Activated CD4-positive, alpha-beta T cell treated with anti-CD3 and anti-CD28 coated beads for 4 hours (primary cell): ENCODE measurements around the gene IRF4.

ENCODE experiments used
- DNase-seq, 2 donors: peaks; one replicate each; pipeline ENCODE4 v3.0.0-alpha.2; 2020

IRF4 gene

GRCh38 chr6:399785-400534 is 8.4 kb downstream of the IRF4 start:
- peak; percentile 42 to 45 for DNase-seq

DNA sequence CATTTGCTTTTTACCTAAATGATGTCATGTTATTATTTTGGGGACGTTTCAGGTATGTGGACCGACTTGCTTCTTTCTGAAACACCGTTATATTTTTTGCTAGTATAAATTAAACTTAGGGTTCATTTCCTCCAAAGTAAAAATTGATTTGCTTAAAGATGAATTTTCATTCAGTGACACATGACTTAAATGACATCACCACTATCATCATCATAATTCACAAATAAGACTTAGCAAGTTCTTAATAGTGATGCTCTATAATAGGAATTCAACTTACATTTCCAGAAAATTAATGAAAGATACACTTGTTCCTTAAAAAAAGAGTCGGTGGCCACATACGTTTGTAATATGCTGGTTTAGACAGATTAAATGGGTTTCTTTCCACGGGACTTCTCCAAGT is 9.3 kb downstream of the IRF4 start:
- DNase-seq, result no peak

DNA sequence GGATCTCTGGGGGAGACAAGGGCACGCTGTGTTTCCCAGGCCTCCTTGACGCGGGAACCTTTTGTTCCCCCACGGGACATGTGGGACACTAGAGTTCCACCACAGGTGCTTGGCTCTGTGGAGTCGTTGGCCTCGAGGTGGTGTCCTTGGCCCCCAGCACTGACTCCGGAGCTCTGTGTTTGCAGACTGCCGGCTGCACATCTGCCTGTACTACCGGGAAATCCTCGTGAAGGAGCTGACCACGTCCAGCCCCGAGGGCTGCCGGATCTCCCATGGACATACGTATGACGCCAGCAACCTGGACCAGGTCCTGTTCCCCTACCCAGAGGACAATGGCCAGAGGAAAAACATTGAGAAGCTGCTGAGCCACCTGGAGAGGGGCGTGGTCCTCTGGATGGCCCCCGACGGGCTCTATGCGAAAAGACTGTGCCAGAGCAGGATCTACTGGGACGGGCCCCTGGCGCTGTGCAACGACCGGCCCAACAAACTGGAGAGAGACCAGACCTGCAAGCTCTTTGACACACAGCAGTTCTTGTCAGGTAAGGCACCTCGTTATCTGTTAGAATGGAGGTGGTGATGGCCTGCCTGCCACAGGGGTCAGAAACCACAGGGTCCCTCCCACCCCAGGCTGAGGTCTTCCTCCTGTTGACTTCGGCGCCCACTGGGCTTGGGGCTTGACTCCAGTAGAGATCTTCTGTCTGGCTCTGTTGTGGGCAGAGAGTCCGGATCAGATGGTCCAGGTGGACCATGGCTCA is 9.9 kb downstream of the IRF4 start:
- peak; percentile 36 to 38 for DNase-seq

GRCh38 chr6:401994-402640 is 10.6 kb downstream of the IRF4 start:
- peak in 1 of 2 donors; percentile 31 for DNase-seq

DNA sequence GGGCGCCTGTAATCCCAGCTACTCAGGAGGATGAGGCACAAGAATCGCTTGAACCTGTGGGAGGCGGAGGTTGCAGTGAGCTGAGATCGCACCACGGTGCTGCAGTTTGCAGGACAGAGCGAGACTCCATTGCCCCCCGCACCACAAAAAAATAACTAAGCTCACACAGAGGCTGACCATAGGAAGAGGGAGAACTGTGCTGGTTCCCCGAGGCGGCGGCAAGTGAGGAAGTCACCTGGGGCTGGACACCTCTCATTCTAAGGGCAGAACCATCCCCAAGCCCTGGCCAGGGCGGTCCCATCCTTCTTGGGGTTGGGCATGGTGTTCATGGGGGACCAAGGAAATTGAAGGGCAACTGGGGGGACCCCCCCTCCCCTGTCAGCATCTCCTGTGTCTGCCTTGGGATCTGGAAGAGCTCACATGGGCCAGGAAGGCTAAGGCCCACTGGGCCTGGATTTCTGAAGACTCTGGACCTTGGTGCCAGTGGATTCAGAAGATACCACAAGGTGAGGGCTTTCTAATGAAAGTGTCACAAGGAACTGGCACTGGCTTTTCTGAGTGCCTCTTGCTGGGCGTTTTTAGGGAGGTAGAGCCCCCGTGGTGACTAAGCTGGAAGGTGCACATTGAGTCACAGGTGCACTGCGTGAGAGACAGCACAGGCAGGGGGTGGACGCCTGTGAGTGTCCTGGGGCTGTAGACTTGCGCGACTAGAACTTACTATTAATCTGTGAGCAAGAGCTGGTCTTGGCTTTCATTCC is 11.5 kb downstream of the IRF4 start:
- peak; percentile 63 to 71 for DNase-seq

GRCh38 chr6:403659-404655 is 12.4 kb downstream of the IRF4 start:
- peak; percentile 51 to 60 for DNase-seq

- DNase-seq, result peak in 1 of 2 donors; percentile 24
Measured at GRCh38 chr6:404685-405423, 13.3 kb downstream of the IRF4 start.

- DNase-seq, result no peak
Measured at GRCh38 chr6:408148-408547, 16.6 kb downstream of the IRF4 start.

- peak in 1 of 2 donors; percentile 24 for DNase-seq
Measured at GRCh38 chr6:408599-409102, 17.1 kb downstream of the IRF4 start.

DNA sequence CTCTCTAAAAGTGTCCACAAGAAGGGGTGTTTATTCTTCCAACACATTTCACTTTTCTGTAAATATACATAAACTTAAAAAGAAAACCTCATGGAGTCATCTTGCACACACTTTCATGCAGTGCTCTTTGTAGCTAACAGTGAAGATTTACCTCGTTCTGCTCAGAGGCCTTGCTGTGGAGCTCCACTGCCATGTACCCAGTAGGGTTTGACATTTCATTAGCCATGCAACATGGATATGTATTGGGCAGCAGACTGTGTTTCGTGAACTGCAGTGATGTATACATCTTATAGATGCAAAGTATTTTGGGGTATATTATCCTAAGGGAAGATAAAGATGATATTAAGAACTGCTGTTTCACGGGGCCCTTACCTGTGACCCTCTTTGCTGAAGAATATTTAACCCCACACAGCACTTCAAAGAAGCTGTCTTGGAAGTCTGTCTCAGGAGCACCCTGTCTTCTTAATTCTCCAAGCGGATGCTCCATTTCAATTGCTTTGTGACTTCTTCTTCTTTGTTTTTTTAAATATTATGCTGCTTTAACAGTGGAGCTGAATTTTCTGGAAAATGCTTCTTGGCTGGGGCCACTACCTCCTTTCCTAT is 17.9 kb downstream of the IRF4 start:
- peak in 1 of 2 donors; percentile 16 for DNase-seq

DNA sequence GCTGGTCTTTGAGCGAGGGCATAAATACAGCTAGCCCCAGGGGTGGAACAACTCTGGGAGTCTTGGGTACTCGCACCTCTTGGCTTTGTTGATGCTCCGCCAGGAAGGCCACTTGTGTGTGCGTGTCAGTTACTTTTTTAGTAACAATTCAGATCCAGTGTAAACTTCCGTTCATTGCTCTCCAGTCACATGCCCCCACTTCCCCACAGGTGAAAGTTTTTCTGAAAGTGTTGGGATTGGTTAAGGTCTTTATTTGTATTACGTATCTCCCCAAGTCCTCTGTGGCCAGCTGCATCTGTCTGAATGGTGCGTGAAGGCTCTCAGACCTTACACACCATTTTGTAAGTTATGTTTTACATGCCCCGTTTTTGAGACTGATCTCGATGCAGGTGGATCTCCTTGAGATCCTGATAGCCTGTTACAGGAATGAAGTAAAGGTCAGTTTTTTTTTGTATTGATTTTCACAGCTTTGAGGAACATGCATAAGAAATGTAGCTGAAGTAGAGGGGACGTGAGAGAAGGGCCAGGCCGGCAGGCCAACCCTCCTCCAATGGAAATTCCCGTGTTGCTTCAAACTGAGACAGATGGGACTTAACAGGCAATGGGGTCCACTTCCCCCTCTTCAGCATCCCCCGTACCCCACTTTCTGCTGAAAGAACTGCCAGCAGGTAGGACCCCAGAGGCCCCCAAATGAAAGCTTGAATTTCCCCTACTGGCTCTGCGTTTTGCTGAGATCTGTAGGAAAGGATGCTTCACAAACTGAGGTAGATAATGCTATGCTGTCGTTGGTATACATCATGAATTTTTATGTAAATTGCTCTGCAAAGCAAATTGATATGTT is 19.2 kb downstream of the IRF4 start:
- peak in 1 of 2 donors; percentile 15 for DNase-seq

DNA sequence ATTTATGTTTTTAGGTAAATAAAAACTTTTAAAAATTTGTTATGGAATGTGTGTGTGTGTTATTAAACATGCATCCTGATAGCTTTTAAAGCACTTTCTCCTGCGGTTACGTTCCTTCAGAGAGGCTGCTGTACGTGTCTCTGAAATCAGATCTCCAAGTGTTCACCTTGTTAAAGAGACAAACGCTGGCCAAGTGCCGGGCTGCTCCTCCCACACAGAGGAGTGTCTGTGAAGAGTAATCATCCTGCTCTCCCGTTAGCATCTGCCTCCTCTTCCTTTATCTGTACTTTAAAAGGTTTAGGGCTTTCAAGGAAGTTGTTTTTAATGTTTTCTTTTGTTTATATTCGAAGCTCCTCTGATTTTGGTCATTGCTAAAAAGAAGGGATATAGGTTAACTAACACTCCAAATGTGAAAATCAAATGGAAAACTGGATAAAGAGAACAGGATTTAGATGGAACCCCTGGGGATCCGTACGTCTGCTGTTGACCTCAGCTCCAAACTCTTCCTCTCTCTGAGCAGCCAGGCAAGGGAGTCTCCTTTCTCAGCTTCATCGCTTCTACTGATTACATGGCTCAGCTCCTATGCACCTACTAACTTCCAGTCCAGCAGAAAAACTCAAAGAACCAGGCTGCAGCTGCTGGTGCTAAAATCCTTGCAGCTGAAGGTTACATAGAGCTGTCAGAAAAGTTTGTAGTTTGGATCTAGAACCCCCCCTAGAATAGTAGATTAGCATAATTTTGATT is 20.0 kb downstream of the IRF4 start:
- peak in 1 of 2 donors; percentile 15 for DNase-seq

DNA sequence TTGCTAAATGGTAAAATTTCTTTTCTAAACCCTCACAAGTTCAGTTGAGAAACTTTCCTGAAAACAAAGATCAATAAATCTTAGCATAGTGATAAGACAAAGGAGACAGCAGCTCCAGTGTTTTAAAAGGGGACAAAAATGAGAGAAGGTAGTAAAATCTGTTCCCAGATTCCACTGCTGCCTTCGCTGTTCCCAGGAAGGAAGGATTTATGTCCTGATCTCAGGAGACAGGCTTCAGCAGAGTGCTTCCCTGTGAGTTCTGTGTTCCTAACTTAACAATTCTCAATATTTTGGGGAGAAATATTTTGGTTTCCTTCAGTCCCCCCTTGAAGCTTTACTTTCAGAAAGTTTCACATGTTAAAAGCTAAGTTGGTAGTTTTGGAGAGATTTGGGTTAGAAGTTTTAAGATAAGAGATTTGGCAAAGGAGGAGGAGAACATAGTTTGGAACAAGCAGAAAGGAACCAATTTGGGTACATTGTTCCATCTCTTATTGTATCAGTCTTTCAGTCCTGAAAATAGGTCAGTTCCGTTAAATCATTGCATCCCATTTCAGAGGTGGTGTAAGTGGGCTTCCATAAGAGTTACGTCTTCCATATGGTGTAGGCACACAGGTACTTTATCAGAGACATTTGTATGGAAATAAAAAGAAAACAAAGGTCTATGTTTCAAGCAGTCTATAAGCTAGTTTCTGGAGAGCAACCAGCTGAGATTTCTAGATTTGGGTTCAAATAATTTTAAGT is 20.8 kb downstream of the IRF4 start:
- no peak for DNase-seq

- peak in 1 of 2 donors; percentile 21 for DNase-seq
Measured at GRCh38 chr6:414447-414846, 22.9 kb downstream of the IRF4 start.

DNA sequence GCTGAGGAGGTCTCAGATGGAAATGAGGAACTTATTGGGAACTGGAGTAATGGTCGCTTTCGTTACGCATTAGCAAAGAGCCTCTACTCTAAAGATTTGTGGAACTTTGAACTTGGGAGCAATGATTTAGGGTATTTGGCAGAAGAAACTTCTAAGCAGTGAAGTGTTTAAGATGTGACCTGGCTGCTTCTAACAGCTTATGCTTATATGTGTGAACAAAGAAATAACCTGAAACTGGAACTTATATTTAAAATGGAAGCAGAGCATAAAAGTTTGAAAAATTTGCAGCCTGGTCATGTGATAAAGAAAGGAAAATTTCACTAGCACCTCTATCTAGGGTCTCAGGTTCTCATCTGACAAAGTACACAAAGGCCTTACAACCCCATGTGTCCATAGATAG is 23.5 kb downstream of the IRF4 start:
- DNase-seq, result no peak

DNA sequence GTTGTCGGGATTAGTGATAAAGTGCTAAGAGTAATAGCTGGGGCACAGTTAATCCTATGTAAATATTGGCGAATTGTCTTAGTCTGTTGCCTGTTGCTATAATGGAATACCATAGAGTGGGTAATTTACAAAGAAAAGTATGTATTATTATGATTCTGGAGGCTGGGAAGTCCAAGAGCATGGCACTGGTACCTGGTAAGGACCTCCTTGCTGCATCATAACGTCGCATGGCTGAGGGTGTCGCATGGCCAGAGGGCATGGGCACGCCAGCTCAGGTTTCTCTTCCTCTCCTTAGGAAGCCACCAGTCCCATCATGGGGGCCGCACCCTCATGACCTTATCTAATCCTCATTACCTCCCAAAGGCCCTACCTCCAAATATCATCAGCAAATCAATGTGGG is 29.7 kb downstream of the IRF4 start:
- DNase-seq, result no peak

DNA sequence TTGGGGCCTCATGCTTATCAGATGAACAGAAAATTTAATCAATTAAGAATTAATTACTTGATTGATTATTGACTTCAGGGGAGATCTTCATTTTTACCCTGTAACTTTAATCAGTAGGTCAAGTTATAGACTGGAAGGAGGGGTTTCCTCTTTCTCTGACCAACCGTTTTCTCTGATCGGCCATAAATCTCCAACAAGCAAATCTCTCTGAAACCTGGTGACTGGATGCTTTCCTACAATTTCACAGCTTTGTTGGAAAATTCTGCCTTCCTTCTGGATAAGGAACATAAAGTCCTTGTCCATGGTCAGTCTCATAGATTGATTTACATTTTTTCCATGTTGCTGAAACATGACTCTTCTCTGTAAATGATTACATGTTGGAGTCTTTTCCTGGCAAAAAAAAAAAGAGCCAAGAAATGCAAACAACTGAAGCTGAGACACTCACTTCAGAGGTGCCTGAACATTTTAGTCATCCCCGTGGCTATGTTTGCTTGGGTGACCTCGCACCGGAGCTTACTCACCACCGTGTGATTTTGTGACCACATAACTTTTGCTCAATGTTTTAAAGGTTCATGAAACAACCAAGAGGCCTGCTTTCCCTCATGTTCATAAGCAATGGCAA is 31.0 kb downstream of the IRF4 start:
- peak; percentile 57 to 63 for DNase-seq
